GM12873 (cell line): ENCODE measurements around the gene TPBGL.

Source experiments
- TF ChIP-seq, protein P1 (sequence below): IDR thresholded peaks from 2 replicates; pipeline ENCODE4 v1.5.1; 2012; ENCODE audit warnings: low read depth, mild to moderate bottlenecking, moderate library complexity, low read length, control low read depth; ENCODE audit not compliant: insufficient read depth; ENCODE audit errors: missing control alignments

The TPBGL gene

DNA sequence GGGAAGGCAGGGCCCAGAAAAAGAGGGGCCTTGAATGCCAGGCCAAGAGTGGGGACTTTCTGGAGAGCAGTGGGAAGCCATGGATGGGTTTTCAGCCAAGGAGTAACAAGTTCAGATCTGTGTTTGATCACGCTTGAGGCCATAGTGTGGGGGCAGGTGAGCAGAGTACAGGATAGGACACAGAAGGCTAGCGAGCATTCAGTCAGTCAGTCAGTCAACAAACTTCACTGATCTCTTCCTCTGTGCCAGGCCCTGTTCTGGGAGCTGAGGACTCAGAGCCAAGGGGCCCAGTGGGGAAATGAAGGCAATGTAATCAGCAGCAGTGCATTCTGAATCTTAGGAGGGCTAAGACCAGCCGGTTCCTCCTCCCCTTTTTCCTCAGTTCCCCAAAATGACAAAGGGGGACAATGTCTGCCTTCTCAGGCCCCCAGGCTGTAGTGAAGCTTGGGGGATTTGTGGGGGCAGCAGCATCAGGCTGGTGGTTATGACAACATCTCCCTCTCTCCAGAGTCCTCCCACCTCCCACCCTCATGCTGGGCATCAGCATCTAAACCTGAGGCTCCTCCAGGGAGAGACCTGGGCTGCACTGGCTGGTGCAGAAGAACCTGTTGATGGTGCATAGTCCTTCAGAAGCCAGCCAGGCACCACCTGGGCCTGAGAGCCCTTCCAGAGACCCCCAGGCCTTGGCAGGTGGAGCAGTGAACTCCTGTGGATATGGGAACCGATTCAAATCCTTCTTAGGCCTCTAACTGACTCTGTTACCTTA lies 42.9 kb upstream of the TPBGL start:
- TF ChIP-seq, protein P1, sequence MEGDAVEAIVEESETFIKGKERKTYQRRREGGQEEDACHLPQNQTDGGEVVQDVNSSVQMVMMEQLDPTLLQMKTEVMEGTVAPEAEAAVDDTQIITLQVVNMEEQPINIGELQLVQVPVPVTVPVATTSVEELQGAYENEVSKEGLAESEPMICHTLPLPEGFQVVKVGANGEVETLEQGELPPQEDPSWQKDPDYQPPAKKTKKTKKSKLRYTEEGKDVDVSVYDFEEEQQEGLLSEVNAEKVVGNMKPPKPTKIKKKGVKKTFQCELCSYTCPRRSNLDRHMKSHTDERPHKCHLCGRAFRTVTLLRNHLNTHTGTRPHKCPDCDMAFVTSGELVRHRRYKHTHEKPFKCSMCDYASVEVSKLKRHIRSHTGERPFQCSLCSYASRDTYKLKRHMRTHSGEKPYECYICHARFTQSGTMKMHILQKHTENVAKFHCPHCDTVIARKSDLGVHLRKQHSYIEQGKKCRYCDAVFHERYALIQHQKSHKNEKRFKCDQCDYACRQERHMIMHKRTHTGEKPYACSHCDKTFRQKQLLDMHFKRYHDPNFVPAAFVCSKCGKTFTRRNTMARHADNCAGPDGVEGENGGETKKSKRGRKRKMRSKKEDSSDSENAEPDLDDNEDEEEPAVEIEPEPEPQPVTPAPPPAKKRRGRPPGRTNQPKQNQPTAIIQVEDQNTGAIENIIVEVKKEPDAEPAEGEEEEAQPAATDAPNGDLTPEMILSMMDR = no peak

DNA sequence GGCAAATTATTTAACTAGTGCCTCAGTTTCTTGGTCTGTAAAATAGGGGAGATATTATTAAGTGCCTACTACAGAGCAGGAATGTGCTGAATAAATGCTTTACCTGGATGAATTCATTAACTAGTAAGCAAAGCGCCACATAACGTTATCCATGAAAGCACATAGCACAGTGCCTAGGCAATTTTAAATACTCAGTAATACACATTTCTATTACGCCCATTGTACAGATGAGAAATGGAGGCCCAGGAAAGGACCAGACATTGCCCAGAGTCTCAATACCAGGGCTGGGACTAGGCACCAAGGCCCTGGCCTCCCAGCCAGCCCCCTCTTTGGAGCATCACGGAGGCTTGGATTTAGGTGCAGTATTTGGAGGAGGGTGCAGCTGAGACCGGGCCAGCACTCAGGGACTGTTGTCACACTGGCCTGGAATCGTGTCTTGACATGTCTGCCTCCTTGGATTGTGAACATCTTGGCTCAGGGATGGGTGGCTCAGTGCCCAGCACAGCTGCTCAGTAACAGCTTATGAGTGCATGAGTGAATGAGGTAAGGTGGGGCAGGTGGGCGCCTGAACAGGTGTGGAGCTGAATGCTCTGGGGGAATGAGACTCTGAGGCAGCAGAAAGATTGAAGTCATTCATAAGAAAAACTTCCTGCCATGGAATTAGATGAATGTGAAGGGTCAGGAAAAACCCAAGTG lies 42.1 kb upstream of the TPBGL start:
- TF ChIP-seq, protein P1 = no peak

DNA sequence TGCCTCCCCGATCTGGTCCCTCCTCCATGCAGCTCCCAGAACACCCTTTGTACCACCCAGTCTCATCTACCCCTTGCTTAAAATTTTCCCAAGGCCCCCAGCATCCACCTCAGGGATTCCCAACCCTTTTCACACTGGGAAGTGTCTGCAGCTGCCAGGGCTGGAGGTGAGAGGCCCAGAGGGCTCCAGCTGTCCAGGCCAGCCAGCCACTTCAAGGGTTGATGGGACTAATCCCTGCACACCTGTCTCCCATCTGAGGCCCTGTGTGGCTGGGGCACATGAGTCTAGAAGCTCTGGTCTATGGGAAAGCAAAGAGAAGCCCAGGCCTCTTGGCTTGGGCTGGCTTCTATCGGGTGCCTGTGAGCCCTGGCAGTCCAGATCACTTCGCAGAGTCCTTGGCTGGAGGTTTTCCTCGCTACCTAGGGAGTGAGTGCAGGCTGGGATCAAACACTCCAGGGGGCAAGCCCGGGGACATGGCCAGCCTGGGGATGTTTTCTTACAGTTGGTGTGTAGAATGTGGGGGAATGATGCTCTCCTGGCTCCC lies 41.1 kb upstream of the TPBGL start:
- TF ChIP-seq, protein P1 = no peak

DNA sequence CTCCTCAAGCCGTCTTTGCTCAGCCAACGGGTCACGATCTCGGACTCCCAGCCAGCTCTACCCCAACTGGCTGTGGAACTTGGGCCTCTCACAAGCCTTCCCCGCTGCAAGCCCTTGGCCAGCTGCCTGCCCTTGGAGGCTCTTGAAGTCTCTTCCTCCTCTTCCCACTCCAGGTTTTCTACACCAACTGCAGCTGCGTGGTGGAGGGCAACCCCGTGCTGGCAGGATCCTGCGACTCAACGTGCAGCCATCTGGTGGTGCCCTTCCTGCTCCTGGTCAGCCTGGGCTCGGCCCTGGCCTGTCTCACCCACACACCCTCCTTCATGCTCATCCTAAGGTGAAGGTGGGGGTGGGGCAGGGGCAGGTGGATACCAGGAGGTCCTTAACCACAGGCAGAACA lies 40.5 kb upstream of the TPBGL start:
- TF ChIP-seq, protein P1 = no peak

DNA sequence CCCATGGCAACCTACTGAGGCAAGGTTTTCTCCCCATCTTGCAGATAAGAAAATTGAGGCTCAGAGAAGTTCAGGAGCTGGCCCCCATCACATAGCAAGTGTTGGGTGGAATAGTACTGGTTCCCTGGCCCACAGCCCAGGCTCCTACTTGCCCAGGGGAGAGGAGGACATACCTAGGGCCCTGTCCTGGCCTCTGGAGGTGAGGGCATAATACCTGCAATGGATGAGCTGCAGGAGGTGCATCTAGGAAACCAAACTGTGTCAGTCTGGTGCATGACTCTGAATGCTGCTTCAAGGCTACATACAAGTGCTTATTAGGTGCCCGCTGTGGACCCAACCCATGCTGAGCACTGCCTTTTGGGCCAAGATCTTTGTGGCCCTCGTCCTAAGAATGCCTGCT lies 40.0 kb upstream of the TPBGL start:
- TF ChIP-seq, protein P1 = no peak

DNA sequence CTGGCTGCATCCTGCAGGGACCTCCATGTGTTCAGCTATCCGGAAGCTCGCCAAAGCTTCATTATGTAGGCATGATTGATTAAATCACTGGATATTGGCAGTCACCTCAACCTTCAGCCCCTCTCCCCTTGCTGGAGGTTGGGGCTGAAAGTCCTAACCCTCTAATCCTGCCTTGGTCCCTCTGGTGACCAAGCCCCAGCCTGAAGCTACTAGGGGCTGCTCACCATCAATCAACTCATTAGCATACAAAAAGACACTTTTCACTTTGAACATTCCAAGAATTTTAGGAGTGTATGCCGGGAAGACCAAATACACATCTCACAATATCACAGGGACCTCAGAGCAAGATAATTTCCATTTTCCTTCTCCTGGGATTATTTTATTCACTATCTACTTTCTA lies 38.8 kb upstream of the TPBGL start:
- TF ChIP-seq, protein P1 = no peak

DNA sequence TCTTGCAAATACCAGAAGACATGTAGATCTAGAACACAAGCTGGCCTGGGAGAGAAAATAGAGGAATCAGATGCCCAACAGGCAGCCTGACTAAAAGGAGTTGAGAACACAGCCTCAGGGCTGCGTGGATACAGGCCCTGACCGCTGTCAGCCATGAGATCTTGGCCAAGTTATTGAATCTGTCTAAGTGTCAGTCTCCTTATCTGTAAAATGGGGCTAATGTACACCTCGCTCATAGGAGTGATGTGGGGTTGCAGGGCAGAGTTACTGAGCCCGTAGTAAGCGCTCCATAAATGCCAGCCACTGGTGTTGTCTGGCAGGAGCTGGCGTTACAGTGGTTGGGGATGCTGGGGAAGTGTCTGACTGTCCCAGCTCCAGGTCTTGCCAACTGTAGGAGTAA lies 38.4 kb upstream of the TPBGL start:
- TF ChIP-seq, protein P1 = no peak
